Measurements from ENCODE around the gene COBL.

GRCh38 chr7:51104278-51104677 is 212.3 kb downstream of the COBL start:
- no peak for TF ChIP-seq CTCF (IDR thresholded peaks at IDR 0.05)
- no peak for TF ChIP-seq EZH2phosphoT487 (IDR thresholded peaks at IDR 0.05)
